Activated CD8-positive, alpha-beta memory T cell treated with anti-CD3 and anti-CD28 coated beads, Interleukin-2, amount 50 U/mL, for 1 hour (primary cell): ENCODE results near the gene SSPN.

ENCODE experiments used
- DNase-seq: peaks from one replicate; pipeline ENCODE4 v3.0.0-alpha.2; 2020; ENCODE audit errors: extremely low read depth

The SSPN gene

DNA sequence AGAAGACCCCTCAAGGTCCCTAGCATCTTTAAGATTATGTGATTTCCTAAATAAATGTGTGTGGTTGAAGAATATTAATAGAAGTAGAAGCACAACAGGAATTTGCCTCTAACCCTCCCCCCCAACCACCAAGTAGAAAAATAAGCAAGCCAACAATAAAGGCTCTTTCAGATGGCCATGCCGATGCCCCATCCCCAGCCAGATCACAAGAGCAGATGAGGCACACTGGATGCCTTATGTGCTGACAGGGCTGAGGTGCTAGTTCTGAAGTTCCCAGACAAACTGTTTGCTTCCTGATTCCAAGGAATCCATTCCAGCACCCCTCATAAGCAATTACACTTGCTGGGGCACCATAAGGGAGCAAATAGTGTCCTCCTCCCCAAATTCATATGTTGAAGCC, 90.0 kb downstream of the SSPN start:
- no peak for DNase-seq

DNA sequence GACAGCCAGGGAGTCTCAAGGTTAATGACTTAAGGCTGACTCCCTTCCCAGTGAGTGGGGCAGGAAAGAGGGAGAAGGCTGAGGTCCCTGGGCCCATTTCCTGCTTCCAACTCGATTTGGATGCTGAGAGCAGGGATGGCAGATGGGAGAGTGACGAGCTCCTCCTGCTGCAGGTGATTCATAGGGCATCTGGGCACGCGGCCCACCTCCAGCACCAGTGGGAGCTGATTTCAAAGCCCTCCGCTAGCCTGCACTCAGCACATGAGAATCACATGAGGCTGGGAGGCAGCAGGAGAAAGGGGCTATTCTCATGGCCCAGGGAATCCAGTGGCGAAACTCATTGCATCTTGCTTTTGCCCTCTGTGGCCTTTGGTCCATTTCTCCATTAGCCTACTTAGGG, 90.8 kb downstream of the SSPN start:
- DNase-seq = no peak

DNA sequence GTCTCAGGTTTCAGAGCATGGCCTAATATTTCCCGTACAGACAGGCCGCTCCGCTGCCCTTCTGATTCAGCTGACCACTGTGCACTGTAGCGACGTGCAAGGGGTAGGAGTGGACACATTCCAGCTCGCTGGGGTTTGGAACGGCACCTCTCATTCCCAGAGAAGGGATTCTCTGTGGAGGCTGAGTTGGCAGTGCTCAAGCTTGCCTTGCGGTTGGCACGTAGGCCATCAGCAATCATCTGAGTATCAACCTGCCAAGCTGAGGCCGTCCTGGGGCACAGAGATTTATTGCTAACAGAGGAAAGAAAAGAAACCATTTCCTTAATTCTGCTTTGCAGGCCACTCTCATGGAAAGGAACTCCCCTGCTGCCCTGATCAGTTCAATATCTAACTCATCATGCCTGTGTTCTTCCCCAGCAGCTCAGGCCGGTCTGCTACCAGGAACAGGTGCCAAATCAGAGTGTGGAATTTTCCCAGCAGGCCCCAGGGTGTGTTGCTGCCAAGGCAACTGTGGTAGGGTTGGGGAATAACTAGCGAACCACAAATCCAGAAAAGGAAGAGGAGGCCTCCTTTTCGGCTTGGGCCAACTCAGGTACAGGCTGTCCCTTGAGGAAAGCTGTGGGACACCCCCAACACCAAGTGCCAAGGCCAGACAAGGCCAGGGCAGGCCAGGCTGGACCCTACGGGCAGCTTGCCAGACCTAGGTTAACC, 92.5 kb downstream of the SSPN start:
- DNase-seq = no peak

DNA sequence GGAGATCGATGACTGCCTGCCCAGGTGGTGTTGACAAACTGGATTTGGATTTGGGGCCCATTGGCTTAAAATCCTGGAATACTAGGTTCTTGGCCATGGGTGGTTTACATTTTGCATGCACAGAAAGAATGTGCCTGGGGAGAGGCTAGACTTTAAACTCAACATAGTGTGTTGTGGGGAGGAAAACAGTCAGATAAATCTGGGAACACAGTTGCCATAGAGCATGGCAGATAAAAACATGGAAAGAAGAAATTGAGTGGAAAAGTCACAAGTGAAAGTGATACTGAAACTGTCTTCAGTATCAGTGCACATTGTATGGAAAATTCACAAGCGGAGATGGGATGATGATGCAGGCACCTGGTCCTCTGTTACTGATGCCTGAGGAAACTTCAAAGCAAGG, 95.2 kb downstream of the SSPN start:
- no peak for DNase-seq

DNA sequence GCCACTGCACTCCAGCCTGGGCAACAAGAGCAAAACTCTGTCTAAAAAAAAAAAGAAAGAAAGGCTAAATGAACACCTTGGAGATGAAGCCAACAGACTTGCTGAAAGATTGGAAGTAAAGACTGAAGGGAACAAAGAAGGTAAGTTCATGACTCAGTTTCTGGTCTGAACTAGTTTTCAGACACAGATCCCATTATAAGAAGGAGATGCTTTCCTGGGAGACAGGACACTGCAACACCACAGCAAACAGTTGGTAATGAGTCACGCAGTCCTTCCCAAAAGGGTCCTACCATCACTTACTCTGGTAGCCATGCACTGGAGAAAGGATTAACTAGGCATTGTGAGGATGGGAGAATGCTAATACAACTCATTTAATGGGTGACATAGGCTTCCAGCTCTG, 97.2 kb downstream of the SSPN start:
- no peak for DNase-seq

DNA sequence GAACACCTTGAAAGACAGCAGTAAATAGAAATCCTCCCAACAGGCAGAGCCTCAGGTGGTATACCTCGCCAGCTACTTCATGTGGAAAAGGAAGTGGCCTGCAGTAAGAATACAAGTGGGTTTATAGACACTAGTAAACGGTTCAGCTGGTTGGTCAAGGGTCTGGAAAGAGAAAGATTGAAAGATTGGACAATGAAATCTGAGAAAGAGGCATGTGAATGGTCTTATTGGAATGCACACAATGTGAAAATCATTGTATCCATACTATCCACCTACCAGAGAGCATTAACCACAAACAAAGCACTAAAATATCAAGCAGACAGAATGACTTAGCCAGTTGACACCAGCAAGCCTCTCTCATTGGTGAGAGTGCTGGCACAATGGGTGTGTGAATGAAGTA, 98.2 kb downstream of the SSPN start:
- DNase-seq = no peak

DNA sequence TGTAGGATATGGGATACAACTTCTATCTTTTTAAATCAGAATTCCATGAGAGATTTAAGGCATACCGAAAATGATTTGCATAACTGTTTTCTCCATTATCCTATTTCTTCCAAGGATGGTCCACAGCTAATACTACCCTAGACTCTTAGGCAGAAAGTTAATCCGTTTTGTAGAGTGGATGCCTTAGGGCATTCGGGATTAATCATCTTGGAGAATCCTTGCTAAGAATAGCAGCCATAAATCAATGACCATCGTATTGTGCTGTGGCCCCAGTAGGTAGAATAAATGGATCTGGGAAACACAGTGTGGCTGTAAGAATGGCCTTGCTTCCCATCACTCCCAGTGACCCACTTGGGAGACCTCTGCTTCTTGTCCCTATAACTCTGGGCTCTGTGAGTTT, 99.6 kb downstream of the SSPN start:
- no peak for DNase-seq

DNA sequence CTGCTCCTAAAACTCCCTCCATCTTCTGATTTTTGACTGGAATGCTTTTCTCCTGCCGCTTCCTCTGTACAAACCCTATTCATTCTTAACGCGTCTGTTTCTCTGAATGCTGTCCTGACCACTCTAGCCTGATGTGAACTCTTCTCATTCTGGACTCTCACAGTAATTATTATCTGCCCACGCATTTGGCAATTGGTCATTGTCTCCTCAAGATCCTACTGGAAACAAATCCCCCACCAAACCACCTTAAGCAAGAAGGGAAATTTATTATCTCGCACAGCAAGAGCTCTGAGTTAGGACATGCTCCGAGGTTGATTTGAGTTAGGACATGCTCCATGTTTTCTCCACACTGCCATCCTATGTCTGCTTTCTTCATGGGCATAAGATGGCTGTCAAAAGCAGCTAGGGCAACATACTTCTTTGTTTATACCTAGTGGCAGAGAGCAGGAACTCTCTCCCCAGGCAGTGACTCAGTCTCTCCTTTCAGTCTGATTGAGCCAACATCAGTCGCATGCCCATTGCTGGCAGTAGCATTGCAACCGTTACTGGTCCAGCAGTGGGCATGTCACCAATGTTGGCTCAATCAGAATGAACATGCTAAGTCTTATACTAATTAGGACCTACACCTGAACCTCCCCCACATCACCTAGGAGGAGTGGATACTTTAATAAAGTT, 102.2 kb downstream of the SSPN start:
- DNase-seq = no peak

DNA sequence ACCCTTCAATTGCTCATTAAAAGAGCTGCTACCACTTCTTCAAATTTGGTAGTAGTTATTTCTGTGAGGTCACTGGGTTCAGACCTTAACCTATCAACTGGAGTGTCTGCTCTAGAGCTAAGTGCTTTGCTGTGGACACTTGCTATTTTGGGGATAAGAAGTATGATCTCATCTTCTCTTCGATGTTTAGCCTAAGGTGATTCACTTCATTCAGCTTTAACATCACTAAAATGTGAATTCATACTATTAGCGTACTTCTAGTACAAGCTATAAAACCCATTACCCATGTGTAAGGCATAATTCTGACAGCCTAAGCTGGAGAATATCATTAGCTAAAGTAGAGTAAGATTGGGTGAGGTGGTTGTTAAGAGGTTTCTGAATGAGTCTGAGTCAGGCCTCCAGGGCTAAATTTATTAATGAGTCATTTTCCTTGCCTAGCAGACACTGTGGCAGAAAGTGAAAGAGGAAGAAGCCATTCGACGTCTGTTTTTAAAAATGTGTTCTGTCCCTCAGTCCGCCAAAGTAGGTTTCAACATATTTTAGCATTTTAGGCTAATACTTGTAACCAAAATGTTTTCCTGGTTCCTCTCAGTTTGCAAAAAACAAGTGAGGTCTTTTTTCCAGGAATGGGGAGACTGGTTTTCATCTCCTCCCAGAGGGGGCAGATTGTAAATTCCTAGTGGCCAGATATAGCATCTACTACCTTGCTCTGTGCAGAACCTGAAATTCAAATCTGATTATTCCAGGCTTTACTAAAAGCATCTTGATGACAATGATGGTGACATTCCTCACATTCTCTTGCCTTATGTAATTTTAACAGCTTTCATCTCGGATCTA, 103.6 kb downstream of the SSPN start:
- DNase-seq = no peak

DNA sequence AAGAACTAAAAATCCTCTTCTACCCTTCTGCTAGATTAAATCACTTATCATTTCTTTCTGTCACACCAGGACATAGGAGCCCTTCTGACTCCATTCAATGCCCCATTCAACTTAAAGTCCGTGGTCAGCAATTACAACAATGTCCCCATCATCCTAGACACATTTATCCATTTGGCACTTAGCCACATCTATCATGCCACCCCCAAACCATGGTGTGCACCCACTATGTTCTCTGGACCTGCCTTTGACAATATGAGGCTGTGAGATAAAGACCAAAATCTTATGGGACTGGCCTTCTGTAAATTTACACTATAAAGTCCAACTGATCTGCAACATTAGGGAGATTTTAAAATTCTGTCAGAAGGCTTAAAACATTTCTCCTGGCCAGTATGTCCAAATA, 104.4 kb downstream of the SSPN start:
- DNase-seq = no peak
